HepG2 (cell line): ENCODE data around the gene BSG. TPM values are rescaled to one million over a fixed set of nuclear protein-coding genes. Genes with fewer than 3 reads are reported as not detected.

Source experiments
- ATF7-NPFF ChIP-seq: sonication (generic); formaldehyde crosslinking; IDR thresholded peaks from 2 replicates; pipeline ENCODE4 v1.8.1; 2023; ENCODE audit warnings: mild to moderate bottlenecking, low read depth, missing genetic modification reagents, moderate library complexity
- FOXA3 ChIP-seq: IDR thresholded peaks from 2 replicates; pipeline ENCODE4 v1.6.1; 2016; ENCODE audit warnings: missing genetic modification reagents, missing compliant biosample characterization
- FOXJ3 ChIP-seq: sonication (generic); formaldehyde crosslinking; IDR thresholded peaks from 2 replicates; pipeline ENCODE4 v1.4.0; 2020; ENCODE audit warnings: missing genetic modification reagents, mild to moderate bottlenecking, borderline replicate concordance
- KDM1A ChIP-seq: IDR thresholded peaks from 2 replicates; pipeline ENCODE4 v1.6.1; 2016; ENCODE audit warnings: missing compliant biosample characterization
- MXD4 ChIP-seq: IDR thresholded peaks from 2 replicates; pipeline ENCODE4 v1.6.1; 2016; ENCODE audit warnings: mild to moderate bottlenecking, missing biosample characterization, missing genetic modification reagents
- NCOR1 ChIP-seq: fragments of 200-600 bp; sonication (generic); IDR thresholded peaks from 2 replicates; pipeline ENCODE4 v1.7.0; 2017; ENCODE audit warnings: antibody characterized with exemption, low read length, borderline replicate concordance
- NR2F2 ChIP-seq: IDR thresholded peaks from 2 replicates; pipeline ENCODE4 v1.6.1; 2012; ENCODE audit warnings: low read depth, inconsistent platforms, borderline replicate concordance
- POLR2AphosphoS5 ChIP-seq: IDR thresholded peaks from 2 replicates; pipeline ENCODE4 v1.6.1; 2012; ENCODE audit warnings: low read depth, low read length
- ZFX ChIP-seq: sonication (generic); formaldehyde crosslinking; IDR thresholded peaks from 2 replicates; pipeline ENCODE4 v1.4.0; 2020; ENCODE audit warnings: mild to moderate bottlenecking, low read depth, missing genetic modification reagents, moderate library complexity
- ZMYM3 ChIP-seq: sonication (generic); formaldehyde crosslinking; IDR thresholded peaks from 2 replicates; pipeline ENCODE4 v1.5.1; 2020; ENCODE audit warnings: mild to moderate bottlenecking, missing genetic modification reagents
- ZNF264 ChIP-seq: sonication (generic); formaldehyde crosslinking; IDR thresholded peaks from 2 replicates; pipeline ENCODE4 v1.4.0; 2020; ENCODE audit warnings: missing genetic modification reagents
- ZNF503 ChIP-seq: sonication (generic); formaldehyde crosslinking; IDR thresholded peaks from 2 replicates; pipeline ENCODE4 v1.4.0; 2020; ENCODE audit warnings: missing genetic modification reagents
- ZNF546 ChIP-seq: sonication (generic); formaldehyde crosslinking; conservative IDR thresholded peaks from 2 replicates; pipeline ENCODE4 v1.8.1; 2023; ENCODE audit warnings: mild to moderate bottlenecking, missing genetic modification reagents
- ZNF629 ChIP-seq: sonication (generic); formaldehyde crosslinking; conservative IDR thresholded peaks from 2 replicates; pipeline ENCODE4 v1.5.0; 2020; ENCODE audit warnings: missing genetic modification reagents
- ZNF75D ChIP-seq: sonication (generic); formaldehyde crosslinking; IDR thresholded peaks from 2 replicates; pipeline ENCODE4 v1.8.1; 2023; ENCODE audit warnings: missing genetic modification reagents, mild to moderate bottlenecking, borderline replicate concordance
- ZSCAN9 ChIP-seq: IDR thresholded peaks from 2 replicates; pipeline ENCODE4 v1.6.1; 2016; ENCODE audit warnings: borderline replicate concordance
- polyA plus RNA-seq, 8 experiments: library from polyadenylated mRNA; depleted of rRNA in 3 of 8; stranded (reverse) in 7 of 8; unstranded in 1 of 8; fragments of >200 nt; fragmentation: Illumina TruSeq in 4 of 8; extraction: Trizol in 4 of 8; gene quantifications; 2 replicates each; pipeline versions ENCODE4 v1.2.1 to v1.2.3, GENCODE V29; 2011 to 2016; ENCODE audit warnings: low read depth in 4 of 8, missing spikeins in 1 of 8, mixed read lengths in 1 of 8; ENCODE audit not compliant: insufficient read depth in 1 of 8
- total RNA-seq, 5 experiments: library from RNA; depleted of rRNA; stranded (reverse); fragments of >200 nt; fragmentation: Illumina TruSeq; extraction: Trizol; gene quantifications; 2 replicates each; pipeline ENCODE4 v1.2.3, GENCODE V29; 2016; ENCODE audit warnings: low read depth in 1 of 5
- TF ChIP-seq, protein P1 (sequence below): sonication (generic); formaldehyde crosslinking; conservative IDR thresholded peaks from 2 replicates; pipeline ENCODE4 v1.4.0; 2020; ENCODE audit warnings: missing genetic modification reagents
- TF ChIP-seq, protein P2 (sequence below): sonication (generic); formaldehyde crosslinking; IDR thresholded peaks from 2 replicates; pipeline ENCODE4 v1.8.0; 2023; ENCODE audit warnings: mild to moderate bottlenecking, missing genetic modification reagents

BSG gene
- total and polyA plus RNA-seq, 2 of the 13 experiments (the other 11 are each of a cell fraction or from before 2014, with no cell fraction given): 309 to 754 TPM

GRCh38 chr19:572140-572742, at the start of gene BSG (continued):
- TF ChIP-seq ATF7-NPFF (CRISPR knock-in tag) (no peak; the same call in 1 of the 2 replicates), MXD4 (CRISPR knock-in tag) (peak; percentile 68), POLR2AphosphoS5 (peak; percentile 95), ZNF503 (CRISPR knock-in tag) (no peak), KDM1A (CRISPR knock-in tag) (no peak), FOXJ3 (CRISPR knock-in tag) (no peak), ZMYM3 (no peak), NR2F2 (no peak; the same call in 1 of the 2 replicates), ZNF264 (CRISPR knock-in tag) (no peak), ZSCAN9 (CRISPR knock-in tag) (peak; percentile 88), NCOR1 (no peak), FOXA3 (peak; percentile 14; the same call in 1 of the 2 replicates), ZNF75D (CRISPR knock-in tag) (no peak), ZFX (CRISPR knock-in tag) (peak; percentile 81), ZNF546 (CRISPR knock-in tag) (no peak), ZNF629 (CRISPR knock-in tag) (no peak)
- TF ChIP-seq, protein P1, sequence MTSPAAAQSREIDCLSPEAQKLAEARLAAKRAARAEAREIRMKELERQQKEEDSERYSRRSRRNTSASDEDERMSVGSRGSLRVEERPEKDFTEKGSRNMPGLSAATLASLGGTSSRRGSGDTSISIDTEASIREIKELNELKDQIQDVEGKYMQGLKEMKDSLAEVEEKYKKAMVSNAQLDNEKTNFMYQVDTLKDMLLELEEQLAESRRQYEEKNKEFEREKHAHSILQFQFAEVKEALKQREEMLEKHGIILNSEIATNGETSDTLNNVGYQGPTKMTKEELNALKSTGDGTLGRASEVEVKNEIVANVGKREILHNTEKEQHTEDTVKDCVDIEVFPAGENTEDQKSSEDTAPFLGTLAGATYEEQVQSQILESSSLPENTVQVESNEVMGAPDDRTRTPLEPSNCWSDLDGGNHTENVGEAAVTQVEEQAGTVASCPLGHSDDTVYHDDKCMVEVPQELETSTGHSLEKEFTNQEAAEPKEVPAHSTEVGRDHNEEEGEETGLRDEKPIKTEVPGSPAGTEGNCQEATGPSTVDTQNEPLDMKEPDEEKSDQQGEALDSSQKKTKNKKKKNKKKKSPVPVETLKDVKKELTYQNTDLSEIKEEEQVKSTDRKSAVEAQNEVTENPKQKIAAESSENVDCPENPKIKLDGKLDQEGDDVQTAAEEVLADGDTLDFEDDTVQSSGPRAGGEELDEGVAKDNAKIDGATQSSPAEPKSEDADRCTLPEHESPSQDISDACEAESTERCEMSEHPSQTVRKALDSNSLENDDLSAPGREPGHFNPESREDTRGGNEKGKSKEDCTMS (CRISPR knock-in tag): no peak
- TF ChIP-seq, protein P2, sequence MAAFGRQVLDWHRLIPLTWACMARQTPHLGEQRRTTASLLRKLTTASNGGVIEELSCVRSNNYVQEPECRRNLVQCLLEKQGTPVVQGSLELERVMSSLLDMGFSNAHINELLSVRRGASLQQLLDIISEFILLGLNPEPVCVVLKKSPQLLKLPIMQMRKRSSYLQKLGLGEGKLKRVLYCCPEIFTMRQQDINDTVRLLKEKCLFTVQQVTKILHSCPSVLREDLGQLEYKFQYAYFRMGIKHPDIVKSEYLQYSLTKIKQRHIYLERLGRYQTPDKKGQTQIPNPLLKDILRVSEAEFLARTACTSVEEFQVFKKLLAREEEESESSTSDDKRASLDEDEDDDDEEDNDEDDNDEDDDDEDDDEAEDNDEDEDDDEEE (CRISPR knock-in tag): peak; percentile 83; the same call in 1 of the 2 replicates
